ENCODE measurements around the gene CCDC88C.

CCDC88C gene

DNA sequence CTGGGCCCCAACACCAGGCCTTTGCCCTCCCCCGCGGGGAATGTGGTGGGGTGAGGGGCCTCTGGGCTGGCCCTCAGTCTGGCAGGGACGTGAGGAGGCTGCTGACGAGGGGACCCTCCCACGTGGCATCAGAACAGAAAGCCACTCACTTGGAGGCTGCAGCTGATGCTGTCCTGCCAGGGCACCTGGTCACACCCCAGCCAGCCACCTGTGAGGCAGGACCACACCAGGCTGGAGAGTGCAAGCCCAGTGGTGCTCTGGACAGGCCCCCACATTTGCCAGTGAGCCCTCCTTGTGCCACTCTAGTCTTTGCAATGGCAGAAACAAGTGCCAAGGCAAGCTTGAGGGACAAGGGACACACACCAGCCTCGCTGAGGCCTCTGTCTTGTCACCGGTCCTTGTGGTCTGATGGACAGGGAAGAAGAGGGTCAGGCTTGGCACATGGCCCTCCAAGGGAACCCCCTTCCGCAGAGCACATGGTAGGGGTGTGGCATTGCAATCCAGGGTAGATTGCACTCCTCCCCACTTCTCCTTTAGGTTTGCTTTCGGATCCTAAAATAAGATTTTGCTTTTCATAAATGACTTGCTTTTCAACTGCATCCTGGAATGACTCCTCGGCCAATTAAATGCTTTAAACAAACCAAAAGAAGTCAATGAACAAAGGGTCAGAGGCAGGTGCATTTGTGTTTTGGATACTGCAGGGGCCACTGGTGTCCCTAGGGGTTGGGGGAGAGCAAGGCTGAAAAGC lies 53.7 kb downstream of the CCDC88C start:
- DNase-seq (ENCODE audit: low read depth), result no peak

DNA sequence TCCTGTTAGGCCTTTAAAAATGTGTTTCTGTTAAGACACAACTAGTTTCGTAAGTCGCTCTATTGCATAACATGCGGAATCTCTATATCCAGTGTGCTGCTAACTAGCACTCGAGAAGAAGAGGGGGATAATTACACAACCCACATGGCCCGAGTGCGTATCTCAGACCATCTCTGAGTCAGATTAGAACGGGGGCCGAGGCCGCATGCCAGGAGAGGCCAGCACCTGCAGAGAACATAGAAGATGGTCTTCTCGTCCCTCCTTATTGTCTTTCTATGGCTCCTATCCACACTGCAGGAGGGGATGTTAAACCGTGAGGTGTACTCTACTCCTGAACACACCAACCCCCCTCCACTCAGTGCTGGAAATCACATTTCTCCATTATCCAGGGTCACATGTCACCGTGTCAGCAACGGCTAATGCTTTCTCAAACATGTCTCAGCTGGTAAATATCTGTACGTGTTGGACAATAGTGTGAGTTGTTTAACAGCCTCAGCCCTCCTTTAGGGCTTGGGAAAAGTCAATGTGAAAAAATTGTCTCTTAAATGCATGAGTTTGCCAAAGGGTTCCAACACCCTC lies 56.3 kb downstream of the CCDC88C start:
- DNase-seq (ENCODE audit: low read depth), result no peak

DNA sequence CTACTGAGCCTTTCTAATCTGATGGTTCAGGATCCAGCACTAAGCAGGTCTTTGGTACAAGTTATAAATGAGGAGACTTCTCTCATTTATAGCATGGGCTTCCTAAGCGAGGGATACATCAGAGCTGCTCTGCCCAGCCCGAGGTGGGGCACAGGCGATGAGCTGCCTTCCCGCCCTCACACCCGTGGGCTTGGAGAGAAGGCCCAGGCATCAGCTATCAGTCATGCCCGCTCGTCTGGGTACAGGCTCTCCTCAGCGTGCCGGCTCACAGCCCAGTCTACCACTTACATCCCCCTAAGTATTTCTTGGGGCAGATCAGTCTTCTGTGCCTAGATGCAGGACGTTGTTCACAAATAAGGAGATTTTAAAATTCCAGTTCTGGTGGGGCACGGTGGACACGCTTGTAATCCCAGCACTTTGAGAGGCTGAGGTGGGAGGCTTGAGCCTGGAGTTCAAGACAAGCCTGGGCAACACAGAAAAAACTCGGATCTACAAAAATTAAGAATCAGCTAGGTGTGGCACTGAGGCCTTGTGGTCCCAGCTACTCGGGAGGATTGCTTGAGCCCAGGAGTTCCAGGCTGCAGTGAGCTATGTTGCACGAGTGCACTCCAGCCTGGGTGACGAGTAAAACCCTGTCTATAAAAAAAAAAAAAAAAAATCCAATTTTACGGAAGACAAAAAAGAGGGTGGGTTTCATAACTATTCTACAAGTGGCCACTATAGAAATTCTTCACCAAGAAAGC lies 57.0 kb downstream of the CCDC88C start:
- no peak for DNase-seq (ENCODE audit: low read depth)

DNA sequence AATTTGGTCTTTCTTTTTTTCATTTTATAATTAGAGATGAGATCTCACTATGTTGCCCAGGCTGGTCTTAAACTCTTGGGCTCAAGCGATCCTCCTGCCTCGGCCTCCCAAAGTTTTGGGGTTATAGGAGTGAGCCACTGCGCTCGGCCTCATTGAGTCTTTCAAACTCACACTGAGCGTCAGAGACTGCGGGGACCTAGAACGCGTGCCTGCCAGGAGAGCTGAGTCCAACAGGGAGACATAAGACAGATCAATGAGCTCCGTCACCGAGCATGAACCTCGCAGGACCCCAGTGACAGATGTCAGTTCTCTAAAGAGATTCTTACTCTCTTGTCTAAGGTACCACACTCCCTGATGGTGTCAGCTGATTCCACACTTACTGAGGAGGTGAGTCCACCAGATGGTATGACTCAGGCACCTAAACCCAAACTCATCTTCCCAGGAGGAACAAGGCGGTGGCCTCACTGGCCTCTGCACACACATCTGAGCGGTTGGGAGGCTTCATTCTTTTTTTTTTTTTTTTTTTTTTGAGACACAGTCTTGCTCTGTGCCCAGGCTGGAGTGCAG lies 58.9 kb downstream of the CCDC88C start:
- DNase-seq (ENCODE audit: low read depth), result no peak

DNA sequence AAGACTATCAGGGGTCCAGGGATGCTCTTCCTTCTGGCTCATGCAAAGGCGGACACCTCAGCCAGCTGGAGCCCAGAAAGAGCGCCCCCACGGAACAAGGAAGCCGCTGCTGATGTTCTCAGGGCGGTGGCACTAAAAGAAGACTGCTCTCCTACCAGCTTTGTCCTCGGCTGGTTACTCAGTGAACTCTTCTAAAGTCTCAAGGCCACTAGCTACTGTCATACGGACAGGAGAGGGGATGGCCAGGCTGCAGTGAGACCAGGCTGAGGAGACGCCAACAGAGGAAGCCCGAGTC lies 59.6 kb downstream of the CCDC88C start:
- DNase-seq (ENCODE audit: low read depth), result no peak

DNA sequence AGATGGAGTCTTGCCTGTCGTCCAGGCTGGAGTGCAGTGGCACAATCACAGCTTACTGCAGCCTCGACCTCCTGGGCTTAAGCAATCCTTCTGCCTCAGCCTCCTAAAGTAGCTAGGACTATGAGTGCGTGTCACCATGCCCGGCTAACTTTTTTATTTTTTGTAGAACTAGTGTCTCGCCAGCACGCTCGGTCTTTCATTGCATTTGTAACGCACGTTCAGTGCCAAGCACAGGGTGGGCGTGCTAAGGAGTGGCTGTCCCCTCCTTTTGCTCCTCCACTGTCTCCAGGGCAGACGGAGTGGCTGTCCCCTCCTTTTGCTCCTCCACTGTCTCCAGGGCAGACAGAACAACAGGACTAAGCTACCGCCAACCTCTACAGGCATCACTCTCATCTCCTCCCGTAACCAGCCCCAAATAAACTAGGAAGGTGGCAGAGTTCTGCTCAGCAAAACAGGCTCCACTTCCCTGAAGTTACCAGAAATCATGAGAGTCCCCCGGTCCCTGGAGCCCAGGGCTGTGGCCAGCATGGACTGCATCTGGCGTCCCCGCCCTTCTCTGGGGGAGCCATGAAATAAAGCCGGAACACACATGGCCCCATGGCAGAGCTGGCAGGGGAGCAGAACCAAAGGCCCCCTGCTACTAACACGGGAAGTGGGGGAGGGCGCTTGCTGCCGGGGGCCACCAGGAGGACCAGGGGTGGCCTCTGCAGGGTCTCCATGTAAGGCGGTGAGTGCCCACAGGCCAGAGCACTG lies 60.2 kb downstream of the CCDC88C start:
- DNase-seq (ENCODE audit: low read depth), result no peak

DNA sequence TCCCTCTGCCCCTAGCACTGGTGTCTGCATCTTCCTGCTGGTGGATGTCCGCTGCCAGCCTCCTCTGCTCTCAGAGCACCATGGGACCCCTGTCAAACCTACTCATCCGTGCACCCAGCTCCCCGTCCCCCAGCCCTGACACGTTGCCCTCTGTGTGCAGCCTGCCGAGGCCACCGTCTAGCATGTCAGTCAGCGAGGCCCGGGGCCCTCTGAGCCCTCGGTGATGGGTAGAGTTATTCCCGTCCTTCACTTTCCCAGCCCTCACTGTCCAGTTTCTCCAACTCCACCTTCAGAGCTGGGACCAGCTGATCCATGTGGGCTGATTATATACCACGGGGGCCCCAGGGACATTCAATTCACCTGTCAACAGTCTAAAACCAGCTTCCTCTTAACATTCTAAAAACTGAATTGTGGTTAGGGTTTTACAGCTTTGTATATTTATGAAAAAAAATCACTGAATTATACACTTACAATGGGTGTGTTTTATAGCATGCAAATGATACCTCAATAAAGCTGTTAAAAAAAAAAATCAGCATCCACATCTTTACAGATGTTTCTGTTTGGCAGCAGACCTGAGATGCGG lies 61.3 kb downstream of the CCDC88C start:
- DNase-seq (ENCODE audit: low read depth), result no peak

DNA sequence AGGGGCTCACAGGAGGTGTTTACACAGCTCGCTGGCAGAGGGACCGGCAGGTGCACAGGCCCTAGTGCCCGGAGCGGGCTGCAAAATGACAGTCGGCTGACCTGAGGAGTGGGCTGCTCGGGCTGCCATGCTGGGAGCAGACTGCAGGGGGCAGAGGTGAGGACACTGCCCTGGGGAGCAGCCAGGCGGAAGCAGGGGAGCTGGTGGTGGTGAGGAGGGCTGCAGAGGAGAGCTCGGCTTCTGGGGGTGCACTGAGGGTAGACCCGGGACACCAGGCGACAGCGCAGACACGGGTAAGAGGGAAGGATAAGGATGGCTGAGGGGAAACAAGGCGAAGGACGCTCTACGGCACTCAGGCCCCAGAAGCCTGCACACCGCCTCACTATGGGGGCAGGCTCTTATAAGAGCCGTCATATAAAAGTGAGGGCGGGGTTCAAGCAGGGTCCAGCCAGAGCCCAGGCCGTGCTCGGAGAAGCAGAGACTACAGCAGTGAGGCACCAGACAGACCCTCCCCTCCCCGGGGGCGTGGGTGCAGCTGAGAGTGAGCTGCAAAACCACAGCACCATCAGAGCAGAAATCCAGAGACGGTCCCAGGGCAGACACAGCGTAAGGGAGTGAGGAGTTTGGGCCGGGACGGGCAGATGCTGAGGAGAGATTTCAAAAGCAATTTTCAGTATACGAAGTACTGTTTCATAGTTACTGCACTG lies 62.5 kb downstream of the CCDC88C start:
- DNase-seq (ENCODE audit: low read depth), result peak; percentile 39

DNA sequence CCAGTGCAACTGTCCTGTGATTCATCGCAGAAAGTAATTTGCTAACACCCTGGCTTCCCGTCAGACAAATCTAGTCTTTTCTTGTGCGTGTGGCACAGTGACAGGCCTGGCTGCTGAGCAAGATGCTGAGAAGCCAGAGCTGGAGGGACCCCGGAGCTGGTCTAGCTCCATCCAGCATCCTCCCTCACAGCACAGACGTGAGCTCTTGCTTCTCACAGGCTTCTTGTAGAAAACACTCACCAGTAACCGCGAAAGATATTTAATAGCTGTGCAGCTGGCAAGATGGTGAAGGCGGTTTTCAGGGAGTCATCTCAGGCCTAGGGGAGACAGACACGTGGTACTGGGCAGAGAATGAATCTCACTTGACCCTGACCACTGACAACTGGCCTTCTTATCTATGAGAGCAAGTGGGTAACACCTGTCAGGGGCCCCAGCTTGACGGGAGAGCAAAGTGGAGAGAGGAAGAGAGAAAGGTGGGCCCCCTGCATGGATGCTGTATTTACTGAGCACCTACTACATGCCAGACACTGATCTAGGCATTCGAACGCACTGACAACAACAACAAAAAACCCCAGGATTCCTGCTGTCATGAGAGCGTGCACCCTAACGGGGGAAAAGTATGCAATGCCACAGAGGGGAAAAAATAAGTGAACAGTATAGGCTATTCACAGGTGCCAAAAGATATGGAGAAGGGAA lies 63.3 kb downstream of the CCDC88C start:
- no peak for DNase-seq (ENCODE audit: low read depth)

DNA sequence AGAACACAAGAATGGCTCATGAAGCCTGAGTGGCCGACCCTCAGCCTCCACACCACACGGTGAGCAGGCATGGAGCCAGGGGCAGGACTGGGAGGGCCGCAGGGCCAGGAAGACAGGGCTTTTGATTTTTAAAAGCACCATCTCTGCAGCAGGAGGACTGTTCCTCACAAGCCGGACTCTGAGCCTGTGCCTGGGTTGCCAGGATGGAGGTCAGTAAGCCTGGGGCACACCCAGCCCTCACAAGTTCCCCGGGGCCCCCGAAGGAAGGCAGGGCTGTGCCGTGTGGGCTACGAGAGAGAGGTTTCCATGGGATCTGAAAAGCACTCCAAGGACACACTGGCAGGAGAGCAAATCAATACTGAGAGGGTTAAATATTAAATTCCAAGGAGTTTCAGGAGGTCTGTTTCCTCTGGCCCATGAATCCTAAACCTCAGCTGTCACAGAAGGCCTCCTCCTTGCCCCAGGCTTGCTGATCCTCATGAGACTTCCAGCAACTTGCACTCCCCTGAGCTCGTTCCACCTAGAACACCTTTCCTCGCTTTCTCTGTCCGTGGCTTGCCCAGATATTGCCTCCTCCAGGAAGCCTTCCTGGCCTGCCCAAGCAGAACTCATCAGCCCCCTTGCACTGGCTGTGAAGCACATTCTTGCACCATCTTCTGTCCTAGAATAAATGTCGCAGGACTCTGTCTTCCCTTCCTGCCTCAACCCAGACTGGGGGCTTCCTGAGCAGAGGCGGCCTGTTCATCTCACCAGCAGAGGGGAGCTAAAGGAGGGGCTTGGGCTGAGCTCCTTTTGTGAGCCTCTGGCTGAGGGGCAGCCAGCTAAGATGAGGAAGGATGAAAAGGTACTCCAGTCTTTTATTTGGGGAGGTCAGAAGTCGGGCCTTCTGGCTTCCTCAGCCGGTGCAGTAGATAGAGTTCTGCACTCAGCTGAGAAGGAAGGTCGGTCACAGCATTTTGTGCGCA lies 64.6 kb downstream of the CCDC88C start:
- no peak for DNase-seq (ENCODE audit: low read depth)

DNA sequence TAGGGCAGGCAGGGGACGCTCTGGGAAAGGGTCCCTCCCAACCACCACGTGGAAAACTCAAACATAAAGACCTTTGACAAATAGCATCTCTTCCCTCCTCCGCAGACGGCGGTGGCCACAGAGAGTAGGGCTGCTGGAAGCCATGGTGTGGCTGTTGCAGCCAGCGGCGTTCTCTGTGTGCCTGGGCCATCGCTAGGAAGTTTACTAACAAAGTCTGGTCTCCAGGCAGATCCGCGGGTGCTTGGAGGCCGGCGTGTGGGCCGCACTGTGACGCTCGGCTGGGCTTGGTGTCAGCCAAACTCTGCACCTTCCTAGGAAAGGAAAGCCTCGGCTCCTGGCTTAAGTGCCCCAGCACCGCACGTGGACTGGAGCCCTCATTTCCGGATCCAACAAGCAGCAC lies 65.6 kb downstream of the CCDC88C start:
- DNase-seq (ENCODE audit: low read depth), result no peak

DNA sequence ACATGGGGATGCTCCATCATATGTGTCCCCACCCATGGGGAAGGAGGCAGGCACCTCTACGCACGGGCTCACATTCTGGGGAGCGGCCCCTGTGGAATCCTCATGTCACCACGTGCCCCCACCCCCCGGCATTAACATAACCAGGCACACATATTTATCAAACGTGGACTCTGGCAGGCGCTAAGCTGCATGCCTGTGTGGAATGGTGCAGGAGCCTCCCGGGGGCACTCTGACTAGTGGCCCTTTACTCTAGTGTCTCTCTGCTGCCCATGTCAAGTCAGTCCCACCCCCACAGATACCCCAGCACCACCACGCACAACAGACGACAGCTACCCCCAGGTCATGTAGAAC lies 66.1 kb downstream of the CCDC88C start:
- DNase-seq (ENCODE audit: low read depth), result no peak

DNA sequence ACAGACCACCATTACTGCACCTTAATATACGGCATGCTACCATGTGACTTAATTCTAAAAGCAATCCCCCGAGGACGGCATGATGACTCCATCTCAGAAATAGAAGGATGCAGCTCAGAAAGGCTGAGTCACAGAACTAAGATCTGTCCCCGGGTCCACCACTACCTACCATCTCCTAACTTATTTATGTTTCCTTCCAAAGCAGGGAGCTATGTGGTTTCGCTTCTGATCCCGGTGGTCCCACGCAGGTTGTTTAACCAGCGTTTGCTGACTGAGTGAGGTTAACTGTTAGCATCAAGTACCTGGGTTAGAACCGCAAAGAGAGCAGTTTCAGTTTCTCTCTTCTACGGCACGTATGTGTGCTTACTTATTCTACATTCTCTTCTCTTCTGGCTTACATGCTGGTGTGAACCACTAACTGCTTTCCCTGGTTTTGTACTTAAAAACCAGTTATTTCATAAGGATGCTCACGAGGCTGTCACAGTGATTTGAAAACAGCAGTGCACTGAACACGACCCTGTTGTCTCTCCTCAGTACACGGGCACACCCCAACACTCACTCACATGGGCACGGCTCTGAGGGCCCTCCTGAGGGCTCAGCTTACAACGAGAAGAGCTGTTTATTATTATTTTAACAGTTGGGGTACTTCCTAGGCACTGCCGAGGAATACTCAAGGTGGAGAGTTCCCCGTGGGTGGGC lies 66.7 kb downstream of the CCDC88C start:
- peak; percentile 60 for DNase-seq (ENCODE audit: low read depth)

DNA sequence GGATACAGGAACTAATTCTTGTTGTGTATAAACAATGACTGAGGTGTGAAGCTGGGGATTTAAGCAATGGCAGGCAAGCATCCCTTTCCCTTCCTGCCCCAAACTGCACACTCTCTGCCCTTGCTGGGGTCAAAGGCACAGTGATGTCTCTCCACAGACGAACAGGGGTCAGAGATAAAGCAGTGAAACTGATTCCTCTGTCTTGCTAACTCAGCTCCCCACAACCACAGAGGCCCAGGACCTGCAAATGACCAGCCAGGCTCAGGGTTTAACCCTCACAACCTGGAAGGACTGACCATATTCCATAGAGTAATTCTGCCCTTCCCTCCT lies 67.2 kb downstream of the CCDC88C start:
- DNase-seq (ENCODE audit: low read depth), result no peak

DNA sequence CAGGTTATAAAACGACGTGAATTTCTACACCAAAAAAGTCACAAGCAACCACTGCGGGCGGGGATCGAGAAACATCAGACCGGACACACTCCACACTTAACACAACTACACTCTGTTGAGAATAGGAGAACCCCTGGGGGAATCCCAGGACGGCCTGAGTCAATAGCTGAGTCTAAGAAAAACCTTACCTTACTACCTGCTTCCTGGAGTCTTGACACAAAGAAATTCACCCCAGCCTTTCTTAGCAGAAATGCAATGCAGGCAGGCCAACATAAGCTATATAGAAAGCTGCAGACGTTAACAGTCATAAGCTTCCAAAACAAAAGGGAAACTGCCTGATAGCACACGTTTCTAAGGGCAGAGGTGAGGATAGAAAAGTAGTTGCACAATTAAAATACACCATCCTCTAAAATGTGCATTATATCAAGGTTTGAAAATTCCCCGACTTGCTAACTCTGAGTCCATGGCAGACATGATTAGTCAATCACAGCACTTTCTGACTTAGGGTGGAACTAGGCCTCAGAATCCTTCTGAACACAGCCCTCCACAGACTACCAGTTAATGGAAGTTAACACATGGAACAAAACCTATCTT lies 68.0 kb downstream of the CCDC88C start:
- peak; percentile 57 for DNase-seq (ENCODE audit: low read depth)

DNA sequence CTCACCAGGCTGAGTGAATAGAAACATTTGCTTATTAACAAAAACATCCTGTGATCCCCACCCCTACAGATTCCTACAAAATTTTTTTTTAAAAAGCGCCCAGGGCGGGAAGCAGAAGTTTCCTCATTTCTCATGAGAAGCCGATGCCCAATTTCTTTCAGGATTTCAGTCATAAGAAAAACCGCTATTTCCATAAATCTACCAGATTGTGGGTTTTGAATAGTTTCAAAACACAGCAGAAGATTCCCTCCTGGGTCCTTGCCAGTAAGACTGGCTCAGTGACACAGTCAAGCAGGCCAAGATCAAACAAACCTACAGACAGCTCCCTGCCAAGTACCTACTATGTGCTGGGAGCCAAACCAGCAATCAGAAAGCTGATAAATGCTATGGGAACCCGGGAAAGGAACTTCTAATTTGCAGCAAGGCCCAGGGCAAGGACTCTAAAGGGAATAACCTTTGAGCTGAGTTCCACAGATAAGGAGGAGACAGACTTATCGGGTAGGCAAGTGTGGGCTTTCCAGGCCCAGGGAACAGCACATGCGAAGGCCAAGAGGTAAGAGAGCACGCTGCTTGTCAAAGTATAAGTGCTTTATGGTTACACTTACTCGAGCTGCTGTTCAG lies 68.7 kb downstream of the CCDC88C start:
- no peak for DNase-seq (ENCODE audit: low read depth)

DNA sequence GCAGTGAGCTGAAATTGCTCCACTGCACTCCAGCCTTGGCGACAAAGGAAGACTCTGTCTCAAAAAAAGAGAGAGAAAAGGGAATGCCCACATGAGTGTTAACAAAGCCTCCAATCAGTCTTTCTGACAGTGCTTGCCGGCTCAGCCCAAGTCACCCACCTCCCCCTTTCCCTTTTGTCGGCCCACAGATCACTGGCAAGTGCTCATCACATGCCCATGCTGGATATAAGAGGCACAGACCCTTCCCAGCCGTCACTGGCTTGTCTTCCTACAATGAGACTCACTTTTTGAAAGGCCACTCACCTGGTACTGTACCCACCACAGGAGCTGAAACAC lies 70.8 kb downstream of the CCDC88C start:
- no peak for DNase-seq (ENCODE audit: low read depth)

DNA sequence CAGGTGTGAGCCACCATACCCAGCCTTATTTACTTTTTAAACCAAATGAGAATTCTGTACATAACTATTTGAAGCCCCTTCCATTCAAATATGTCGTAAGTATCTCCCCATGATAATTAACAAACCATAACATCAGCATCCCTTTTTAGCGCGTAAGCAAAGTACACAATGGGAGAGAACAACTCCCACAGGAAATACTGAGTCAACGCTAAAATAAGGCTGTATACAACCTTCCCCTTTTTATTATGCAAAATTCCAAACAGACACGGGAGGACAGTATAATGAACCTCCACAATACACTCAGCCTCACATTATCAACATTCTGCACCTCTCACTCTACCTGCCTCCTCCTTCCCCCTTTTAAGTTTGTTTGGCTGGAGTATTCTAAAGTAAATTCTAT lies 73.5 kb downstream of the CCDC88C start:
- DNase-seq (ENCODE audit: low read depth), result no peak

DNA sequence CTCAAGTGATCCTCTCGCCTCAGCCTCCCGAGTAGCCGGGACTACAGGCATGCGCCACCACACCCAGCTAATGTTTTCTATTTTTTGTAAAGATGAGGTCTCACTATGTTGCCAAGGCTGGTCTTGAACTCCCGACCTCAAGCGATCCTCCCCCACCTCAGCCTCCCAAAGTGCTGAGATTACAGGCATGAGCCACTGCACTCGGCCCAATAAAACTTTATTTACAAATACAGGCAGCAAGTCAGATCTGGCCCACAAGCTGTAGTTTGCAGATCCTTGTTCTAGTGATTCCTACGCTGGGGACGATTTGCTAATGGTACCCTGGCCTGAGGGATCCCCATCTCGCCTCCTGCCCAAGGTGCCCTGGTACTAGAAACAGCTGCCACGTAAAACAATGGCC lies 74.6 kb downstream of the CCDC88C start:
- no peak for DNase-seq (ENCODE audit: low read depth)
